Caco-2 (cell line): ENCODE measurements around the gene CXCL10. TPM values are rescaled to one million over a fixed set of nuclear protein-coding genes. Genes with fewer than 3 reads are reported as not detected.
"Not testable (repeated sequence)": the region's sequence is repeated elsewhere in the genome, so short reads cannot be mapped to it uniquely, and the experiment has no call there.

ENCODE experiments used
- BruUV-seq: library from RNA; stranded (reverse); fragments of 400-500 nt; replicated peaks from 2 replicates; lab custom pipeline; 2021; lab: Mats Ljungman, UMichigan
- CTCF ChIA-PET: fragments of 300-600 bp; sonication (Branson Sonifier 250); formaldehyde crosslinking; loops from one replicate; lab custom pipeline; 2022; ENCODE audit warnings: antibody characterized with exemption; lab: Charles Lee
- POLR2A ChIA-PET: fragments of 300-600 bp; sonication (Branson Sonifier 250); formaldehyde crosslinking; loops from one replicate; lab custom pipeline; 2022; ENCODE audit warnings: antibody characterized with exemption; lab: Charles Lee
- DNase-seq, 2 experiments: peaks; one replicate each; pipeline versions ENCODE4 v3.0.0 to v3.0.0-alpha.2; 2020 to 2022
- H3K27me3 ChIP-seq: replicated peaks from 2 replicates; pipeline ENCODE4 v1.6.0; 2011; ENCODE audit warnings: low read length; ENCODE audit not compliant: control insufficient read depth, insufficient read depth
- H3K36me3 ChIP-seq: 2 replicates; pipeline ENCODE4 v1.5.1; 2011; ENCODE audit warnings: low read length; ENCODE audit not compliant: control insufficient read depth, insufficient read depth
- H3K4me1 ChIP-seq: fragments of 250-450 bp; sonication (Bioruptor Pico); 2 replicates; pipeline ENCODE4 v1.5.1; 2020; ENCODE audit warnings: mild to moderate bottlenecking
- H3K4me3 ChIP-seq: 2 replicates; pipeline ENCODE4 v1.5.1; 2011; ENCODE audit warnings: low read depth, mild to moderate bottlenecking, control low read depth, low read length
- H3K9me3 ChIP-seq: fragments of 250-450 bp; sonication (Bioruptor Pico); 2 replicates; pipeline ENCODE4 v1.5.1; 2020; ENCODE audit warnings: mild to moderate bottlenecking, moderate library complexity
- H3K27ac Mint-ChIP-seq: one replicate; pipeline ENCODE4 v1.8.0; 2022; ENCODE audit warnings: mixed read lengths; ENCODE audit not compliant: unreplicated experiment
- H3K27me3 Mint-ChIP-seq: one replicate; pipeline ENCODE4 v1.8.0; 2022; ENCODE audit warnings: mixed read lengths; ENCODE audit not compliant: insufficient read depth, unreplicated experiment
- H3K36me3 Mint-ChIP-seq: one replicate; pipeline ENCODE4 v1.8.0; 2022; ENCODE audit warnings: mild to moderate bottlenecking, mixed read lengths; ENCODE audit not compliant: insufficient read depth, unreplicated experiment
- H3K4me1 Mint-ChIP-seq: one replicate; pipeline ENCODE4 v1.8.0; 2022; ENCODE audit warnings: low read depth, mixed read lengths; ENCODE audit not compliant: unreplicated experiment
- H3K4me3 Mint-ChIP-seq: one replicate; pipeline ENCODE4 v1.8.0; 2022; ENCODE audit warnings: mild to moderate bottlenecking, moderate library complexity, mixed read lengths; ENCODE audit not compliant: unreplicated experiment
- H3K9me3 Mint-ChIP-seq: one replicate; pipeline ENCODE4 v1.8.0; 2022; ENCODE audit warnings: mixed read lengths; ENCODE audit not compliant: unreplicated experiment
- CTCF ChIP-seq, 2 experiments: fragments of 200-600 bp in 1 of 2; IDR thresholded peaks; 1 replicate in 1 of 2; 2 replicates in 1 of 2; pipeline versions ENCODE4 v1.5.1 to v1.8.0; 2011 to 2022; ENCODE audit warnings: antibody characterized with exemption in 1 of 2, control low read depth in 1 of 2, inconsistent platforms in 1 of 2, low read depth in 1 of 2, low read length in 1 of 2, mild to moderate bottlenecking in 1 of 2, moderate library complexity in 1 of 2; ENCODE audit not compliant: insufficient read depth in 1 of 2, severe bottlenecking in 1 of 2, unreplicated experiment in 1 of 2
- intact Hi-C: fragments of 100-400 bp; cut with micrococcal nuclease; formaldehyde crosslinking; loops from one replicate; pipeline ENCODE4 v1.10.0; 2022; ENCODE audit not compliant: unreplicated experiment
- total RNA-seq: library from RNA; stranded (reverse); gene quantifications from 2 replicates; pipeline ENCODE4 v1.2.3, GENCODE V29; 2022

Gene CXCL10
- total RNA-seq, 1 experiment from 2014 or later, result not detected

DNA sequence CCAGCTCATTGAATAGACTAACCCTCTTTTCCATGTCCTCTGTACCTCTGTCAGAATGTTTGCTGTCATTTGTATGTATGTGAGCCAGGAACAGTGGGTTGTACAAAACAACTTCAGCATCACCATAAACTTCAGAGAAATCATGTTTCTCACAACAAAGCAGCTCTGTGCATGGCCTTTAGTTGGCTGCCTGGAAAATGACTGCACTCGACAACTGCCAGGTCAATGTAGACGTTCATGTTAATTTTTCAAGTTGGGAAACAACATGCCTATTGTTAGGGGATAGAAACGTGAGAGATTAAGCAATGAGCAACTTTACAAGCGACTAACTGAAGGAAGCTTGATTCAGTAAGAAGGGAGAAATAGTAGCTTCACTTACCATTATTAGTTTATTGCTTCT is 30.4 kb upstream of the CXCL10 start:
- ChIA-PET POLR2A (no interaction called here), CTCF (interaction anchor here (0.6 kb wide), 1 partner anchor 58 kb away, joined by 4 read pairs; no protein-coding TSS in a partner anchor)
- Histone ChIP-seq H3K4me3 (no peak overlapping the region), H3K27me3 (no peaks in the 10 kb centered on the region), H3K4me1 (peaks cover 5% of the 10 kb centered on the region; the same call in 1 of the 2 replicates), H3K36me3 (no peaks in the 10 kb centered on the region), H3K9me3 (no peaks in the 10 kb centered on the region)
- H3K27me3 Mint-ChIP-seq, result no peaks in the 10 kb centered on the region
- DNase-seq, result no peak
- no peak overlapping the region for H3K27ac Mint-ChIP-seq
- no peak for TF ChIP-seq CTCF (IDR thresholded peaks at IDR 0.05; ENCODE audit: insufficient read depth in 1 of 2, low read depth in 1 of 2, low read length in 1 of 2, severe bottlenecking in 1 of 2, unreplicated experiment in 1 of 2)
- H3K9me3 Mint-ChIP-seq, result no peaks in the 10 kb centered on the region
- peaks cover 5% of the 10 kb centered on the region for H3K4me1 Mint-ChIP-seq
- intact Hi-C loops, result no loop called here
- H3K4me3 Mint-ChIP-seq, result no peak overlapping the region
- no TSS peak for BruUV-seq
- H3K36me3 Mint-ChIP-seq, result no peaks in the 10 kb centered on the region

DNA sequence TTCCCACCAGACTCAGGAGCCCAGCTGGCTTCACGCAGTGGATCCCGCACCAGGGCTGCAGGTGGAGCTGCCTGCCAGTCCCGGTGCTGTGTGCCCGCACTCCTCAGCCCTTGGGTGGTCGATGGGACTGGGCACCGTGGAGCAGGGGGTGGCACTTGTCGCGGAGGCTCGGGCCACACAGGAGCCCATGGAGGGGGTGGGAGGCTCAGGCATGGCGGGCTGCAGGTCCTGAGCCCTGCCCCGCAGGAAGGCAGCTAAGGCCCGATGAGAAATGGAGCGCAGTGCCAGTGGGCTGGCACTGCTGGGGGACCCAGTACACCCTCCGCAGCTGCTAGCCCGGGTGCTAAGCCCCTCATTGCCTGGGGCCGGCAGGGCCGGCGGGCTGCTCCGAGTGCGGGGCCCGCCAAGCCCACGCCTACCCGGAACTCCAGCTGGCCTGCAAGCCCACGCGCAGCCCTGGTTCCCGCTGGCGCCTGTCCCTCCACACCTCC is 27.3 kb upstream of the CXCL10 start:
- H3K27me3 Mint-ChIP-seq, H3K27ac Mint-ChIP-seq, intact Hi-C loops, BruUV-seq, CTCF ChIA-PET, H3K9me3 ChIP-seq, DNase-seq, H3K4me1 Mint-ChIP-seq, H3K9me3 Mint-ChIP-seq, H3K4me1 ChIP-seq, H3K4me3 ChIP-seq, H3K27me3 ChIP-seq, POLR2A ChIA-PET, H3K4me3 Mint-ChIP-seq, H3K36me3 Mint-ChIP-seq, H3K36me3 ChIP-seq: not testable (repeated sequence)

- H3K4me1 ChIP-seq, H3K9me3 ChIP-seq, H3K4me3 Mint-ChIP-seq, H3K4me1 Mint-ChIP-seq, intact Hi-C loops, DNase-seq, POLR2A ChIA-PET, H3K36me3 ChIP-seq, H3K27ac Mint-ChIP-seq, H3K4me3 ChIP-seq, H3K27me3 ChIP-seq, H3K36me3 Mint-ChIP-seq, BruUV-seq, H3K9me3 Mint-ChIP-seq, H3K27me3 Mint-ChIP-seq, CTCF ChIA-PET: not testable (repeated sequence)
Measured at GRCh38 chr4:76049860-76050416, 26.6 kb upstream of the CXCL10 start.

DNA sequence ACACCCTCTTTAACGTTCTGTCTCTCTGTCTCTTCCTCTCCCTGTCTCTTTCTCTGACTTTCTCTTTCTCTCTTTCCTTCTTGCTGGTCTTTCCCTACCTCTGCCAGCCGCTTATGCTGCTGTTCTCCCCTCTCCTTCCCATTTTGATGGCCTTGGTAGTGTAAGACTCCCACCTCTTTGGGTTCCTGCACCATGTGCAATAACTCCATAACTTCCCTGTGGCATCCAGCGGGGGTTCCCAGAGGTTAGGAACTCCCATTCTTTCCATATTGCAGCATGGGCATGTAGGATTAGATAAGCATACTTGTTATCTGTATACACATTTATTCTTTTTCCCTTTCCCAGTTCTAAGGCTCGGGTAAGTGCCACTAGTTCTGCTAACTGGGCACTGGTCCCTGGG is 21.4 kb upstream of the CXCL10 start:
- CTCF ChIA-PET, H3K4me3 Mint-ChIP-seq, H3K4me3 ChIP-seq, H3K9me3 ChIP-seq, BruUV-seq, POLR2A ChIA-PET, H3K4me1 ChIP-seq, intact Hi-C loops, DNase-seq, H3K27ac Mint-ChIP-seq, H3K36me3 Mint-ChIP-seq, H3K27me3 ChIP-seq, H3K36me3 ChIP-seq, H3K4me1 Mint-ChIP-seq, H3K27me3 Mint-ChIP-seq: not testable (repeated sequence)
- peaks cover 12% of the 10 kb centered on the region for H3K9me3 Mint-ChIP-seq

- BruUV-seq, POLR2A ChIA-PET, H3K4me1 Mint-ChIP-seq, CTCF ChIA-PET, H3K4me3 ChIP-seq, H3K4me3 Mint-ChIP-seq, H3K36me3 Mint-ChIP-seq, H3K9me3 ChIP-seq, DNase-seq, H3K36me3 ChIP-seq, intact Hi-C loops, H3K27me3 ChIP-seq, H3K27me3 Mint-ChIP-seq, H3K4me1 ChIP-seq, H3K27ac Mint-ChIP-seq: not testable (repeated sequence)
- peaks cover 12% of the 10 kb centered on the region for H3K9me3 Mint-ChIP-seq
Measured at GRCh38 chr4:76043306-76043705, 20.0 kb upstream of the CXCL10 start.

- intact Hi-C loops, H3K9me3 ChIP-seq, H3K4me3 Mint-ChIP-seq, H3K4me1 Mint-ChIP-seq, POLR2A ChIA-PET, DNase-seq, H3K36me3 Mint-ChIP-seq, CTCF ChIA-PET, H3K27me3 Mint-ChIP-seq, H3K4me1 ChIP-seq, H3K4me3 ChIP-seq, H3K27ac Mint-ChIP-seq, H3K36me3 ChIP-seq, H3K27me3 ChIP-seq: not testable (repeated sequence)
- BruUV-seq, result TSS peak; percentile 94
- H3K9me3 Mint-ChIP-seq, result peaks cover 12% of the 10 kb centered on the region
Measured at GRCh38 chr4:76042241-76042998, 19.1 kb upstream of the CXCL10 start.
